H4 (cell line): ENCODE results near the gene ADAMTS9. TPM values are rescaled to one million over a fixed set of nuclear protein-coding genes. Genes with fewer than 3 reads are reported as not detected.
"Not testable (repeated sequence)": the region's sequence is repeated elsewhere in the genome, so short reads cannot be mapped to it uniquely, and the experiment has no call there.

ENCODE experiments used
- DNase-seq: peaks from one replicate; pipeline ENCODE4 v3.0.0-alpha.2; 2015; ENCODE audit warnings: low spot score
- total RNA-seq: library from RNA; depleted of rRNA; stranded (reverse); fragments of >200 nt; shearing (Covaris generic); gene quantifications from 2 replicates; pipeline ENCODE4 v1.2.3, GENCODE V29; 2014

The ADAMTS9 gene
- total RNA-seq, 1 experiment from 2014 or later: 4.4 TPM

DNA sequence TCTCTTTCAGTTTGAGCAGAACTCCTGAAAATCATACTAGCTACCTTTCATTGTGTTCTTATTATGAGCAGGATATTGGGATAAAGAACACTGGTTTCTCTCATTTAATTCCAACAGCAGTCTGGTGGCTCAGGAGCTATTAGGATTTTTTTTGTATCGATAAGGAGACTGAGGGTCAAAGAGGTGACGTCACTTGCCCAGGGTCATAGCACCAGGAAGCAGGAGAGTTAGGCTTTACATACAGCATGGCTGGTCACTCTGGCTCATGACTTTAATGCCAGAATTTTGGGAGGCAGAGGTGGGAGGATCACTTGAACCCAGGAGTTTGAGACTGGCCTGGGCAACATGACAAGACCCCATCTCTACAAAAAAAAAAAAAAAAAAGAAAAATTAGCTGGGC is 113.6 kb downstream of the ADAMTS9 start:
- DNase-seq: no peak

DNA sequence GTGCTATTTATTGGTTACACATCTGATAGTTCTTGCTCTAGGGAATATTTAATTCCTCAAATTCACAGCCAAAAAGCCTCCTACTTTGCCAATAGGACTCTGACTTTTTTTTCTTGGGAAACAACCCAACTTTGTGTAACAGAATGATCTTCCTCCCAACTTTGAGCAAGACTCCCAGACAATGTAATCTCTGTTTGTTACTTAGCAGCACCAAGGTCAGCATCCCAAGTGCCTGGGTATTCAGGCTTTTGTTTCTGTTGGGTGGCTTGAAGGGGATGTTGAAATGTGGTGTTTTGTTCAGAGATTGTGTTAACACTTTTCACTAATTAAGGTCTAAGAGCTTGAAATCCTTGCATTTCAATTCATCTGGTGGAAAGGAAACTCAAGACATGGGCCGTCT is 115.8 kb downstream of the ADAMTS9 start:
- DNase-seq: no peak

DNA sequence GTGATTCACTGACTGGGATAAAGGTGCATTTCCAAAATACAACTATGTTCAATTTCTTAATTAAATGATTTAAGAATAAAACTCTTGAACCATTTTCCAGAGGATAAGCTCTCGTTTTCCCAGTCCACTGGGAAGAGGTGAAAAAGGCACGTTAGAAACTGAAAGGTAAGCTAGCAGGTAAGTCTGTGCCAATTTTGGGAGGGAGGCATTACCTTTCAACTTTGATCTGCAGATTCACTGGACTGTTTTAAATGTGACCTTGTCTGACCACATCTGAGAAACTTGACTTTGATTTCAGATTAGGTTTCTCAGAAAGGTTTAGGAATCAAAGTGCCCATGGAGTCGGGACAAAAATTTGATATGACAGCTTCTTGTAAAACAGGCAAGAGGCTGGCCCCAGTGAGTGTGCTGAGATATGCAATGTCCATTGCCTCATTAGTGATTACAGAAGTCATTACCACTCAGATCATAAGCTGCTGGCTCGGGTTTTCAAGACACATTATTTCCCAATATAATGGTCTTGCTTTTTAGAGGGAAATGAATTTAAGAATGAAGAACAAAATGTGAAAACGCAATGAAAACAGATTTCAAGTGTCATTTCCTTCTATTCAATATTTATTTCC is 118.8 kb downstream of the ADAMTS9 start:
- no peak for DNase-seq

DNA sequence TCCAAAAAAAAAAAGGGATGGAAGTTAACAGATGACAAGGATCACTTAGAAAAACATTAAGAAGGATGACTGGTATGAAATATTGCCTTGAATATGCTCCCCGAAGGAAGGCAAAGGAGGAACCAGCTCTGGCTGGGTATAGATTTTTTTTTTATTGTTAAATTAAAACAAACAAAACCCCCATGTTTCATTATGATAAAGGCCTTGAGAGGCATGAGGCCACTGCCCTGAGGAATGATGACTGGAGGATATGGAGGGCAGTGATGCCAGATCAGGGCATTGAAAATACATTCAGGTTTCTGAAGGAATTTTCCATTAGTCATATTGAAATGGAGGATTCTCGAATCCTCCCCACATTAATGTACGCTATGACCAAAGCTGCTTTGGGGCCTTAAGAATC is 120.9 kb downstream of the ADAMTS9 start:
- DNase-seq: no peak

DNA sequence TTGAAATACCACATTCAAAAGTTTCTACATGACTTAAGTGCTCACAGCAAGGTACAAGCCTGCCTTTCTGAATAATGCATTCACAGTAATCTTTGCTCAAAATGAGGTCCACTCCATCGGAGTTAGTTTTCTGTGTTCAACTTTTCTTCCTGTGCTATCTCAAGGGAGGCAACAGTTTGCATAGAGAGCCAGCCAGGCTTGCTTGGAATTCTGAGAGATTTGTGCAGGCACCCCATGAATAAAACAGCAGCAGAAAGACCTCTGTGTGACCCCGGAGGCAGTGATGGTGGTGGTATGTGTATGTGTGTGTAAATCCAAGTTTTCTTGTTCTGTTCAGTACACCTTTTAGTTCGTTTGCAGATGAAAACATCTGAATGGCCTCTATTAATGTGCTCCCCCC is 124.0 kb downstream of the ADAMTS9 start:
- DNase-seq: no peak

DNA sequence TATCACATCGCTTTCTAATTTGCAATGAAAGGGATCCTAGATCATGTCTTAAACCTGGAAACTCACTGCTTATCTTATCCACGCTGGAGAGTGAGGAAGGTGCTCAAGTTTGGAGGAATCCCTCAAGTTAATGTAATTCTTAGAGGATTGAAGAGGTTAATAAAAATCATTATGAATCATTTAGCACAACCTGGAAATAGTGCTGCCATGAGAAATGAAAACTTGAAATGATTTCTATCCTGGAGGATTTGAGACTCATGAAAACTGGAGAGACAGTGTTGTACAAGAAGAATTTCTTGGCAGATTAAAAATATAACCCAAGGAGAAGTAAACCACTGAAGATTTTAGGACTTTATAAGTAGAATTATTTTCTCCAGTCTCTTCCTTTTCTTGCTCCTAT is 125.9 kb downstream of the ADAMTS9 start:
- DNase-seq: no peak

DNA sequence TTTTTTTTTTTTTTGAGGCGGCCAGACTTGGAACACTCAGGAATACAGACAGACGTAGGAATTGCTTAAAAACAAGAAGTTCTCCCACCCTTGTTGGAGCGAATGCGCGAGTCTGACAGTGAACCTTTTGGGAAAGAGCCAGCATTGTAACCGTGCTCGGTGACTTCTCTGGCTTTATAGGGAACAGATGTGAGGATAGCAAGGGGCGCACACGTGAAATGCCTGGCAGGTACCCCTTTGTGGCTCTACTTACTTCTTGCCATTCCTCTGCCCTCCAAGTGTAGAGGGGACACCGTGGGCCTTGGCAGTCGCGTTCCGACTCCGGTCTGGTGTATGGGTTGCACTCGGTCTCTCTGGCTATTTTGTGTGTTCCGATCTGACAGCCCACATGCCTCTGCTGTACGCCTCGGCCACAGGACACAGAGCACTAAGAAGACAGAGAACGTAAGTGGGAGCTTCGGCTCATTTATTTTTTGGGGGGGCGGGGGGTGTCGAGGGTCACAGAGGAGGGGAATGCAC is 126.4 kb downstream of the ADAMTS9 start:
- DNase-seq: no peak

DNA sequence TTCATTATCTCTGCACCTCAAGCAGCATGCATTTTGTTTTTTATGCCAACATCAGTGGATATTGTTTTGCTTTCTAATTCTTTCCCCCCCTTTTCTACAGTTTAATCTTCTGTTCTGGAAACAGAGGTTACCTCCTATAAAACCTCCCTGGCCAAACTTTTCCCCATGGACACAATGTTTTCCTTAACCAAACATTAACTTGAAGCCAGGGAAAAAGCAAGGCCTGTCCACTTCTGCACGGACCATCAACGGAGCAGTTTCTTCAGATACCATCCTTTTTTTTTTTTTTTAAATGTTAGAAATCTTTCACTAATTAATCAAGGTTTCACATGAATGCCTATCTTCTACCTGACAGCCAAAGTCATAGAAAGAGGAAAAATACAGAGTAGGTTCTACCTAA is 127.0 kb downstream of the ADAMTS9 start:
- DNase-seq: no peak

DNA sequence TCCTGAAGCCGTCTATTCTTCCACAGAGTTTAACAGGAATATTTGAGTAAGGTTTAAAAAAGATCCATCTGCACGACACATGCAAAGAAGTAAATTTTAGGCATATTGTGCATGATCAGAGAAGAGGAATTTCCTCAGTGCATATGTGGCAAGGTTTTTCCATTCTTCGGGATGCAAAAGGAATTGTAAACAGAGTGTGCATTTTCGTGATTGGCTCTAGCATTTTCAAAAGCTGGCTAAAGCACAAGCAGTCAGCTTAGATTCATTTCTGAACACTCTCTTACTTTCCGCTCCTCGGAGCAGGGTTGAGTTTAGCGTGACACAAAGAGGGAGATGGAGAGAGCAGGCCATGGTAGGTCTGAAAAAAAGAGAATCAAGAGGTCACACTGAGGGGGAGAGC is 128.2 kb downstream of the ADAMTS9 start:
- no peak for DNase-seq

DNA sequence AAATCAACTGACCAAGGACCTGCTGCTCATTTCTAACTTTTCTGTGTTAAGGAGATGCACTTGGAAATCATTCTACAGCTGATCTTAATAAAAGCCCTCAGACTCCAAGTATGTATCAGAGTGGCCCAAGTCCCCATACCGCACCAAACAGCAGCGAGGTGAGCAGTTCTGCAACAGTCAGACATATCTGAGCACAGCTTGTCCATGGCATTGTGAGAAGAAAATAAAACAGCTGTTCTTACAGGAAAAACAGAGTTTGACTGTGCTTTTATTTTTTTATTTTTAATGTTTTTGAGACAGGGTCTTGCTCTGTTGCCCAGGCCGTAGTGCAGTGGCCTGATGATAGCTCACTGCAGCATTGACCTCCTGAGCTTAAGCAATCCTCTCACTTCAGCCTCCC is 131.8 kb downstream of the ADAMTS9 start:
- DNase-seq: no peak

DNA sequence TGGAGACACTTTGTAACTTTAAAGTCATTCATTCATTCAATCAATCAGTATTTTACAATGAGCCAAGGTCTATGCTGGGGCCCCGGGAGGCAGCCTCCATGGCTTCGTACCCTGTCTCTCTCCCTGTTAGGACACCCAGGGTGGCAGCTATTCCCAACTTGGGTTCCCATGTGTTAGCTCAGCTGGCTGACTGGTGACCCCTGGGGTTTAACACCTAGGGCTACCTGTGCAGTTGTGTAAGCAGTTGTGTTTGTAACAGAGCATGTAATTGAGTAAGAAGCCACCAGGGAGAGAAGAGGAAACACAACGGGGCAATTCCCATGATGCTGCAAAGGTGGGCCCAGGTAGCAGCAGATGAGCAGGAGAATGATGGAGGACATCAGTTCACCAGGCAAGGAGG is 132.4 kb downstream of the ADAMTS9 start:
- DNase-seq: no peak

DNA sequence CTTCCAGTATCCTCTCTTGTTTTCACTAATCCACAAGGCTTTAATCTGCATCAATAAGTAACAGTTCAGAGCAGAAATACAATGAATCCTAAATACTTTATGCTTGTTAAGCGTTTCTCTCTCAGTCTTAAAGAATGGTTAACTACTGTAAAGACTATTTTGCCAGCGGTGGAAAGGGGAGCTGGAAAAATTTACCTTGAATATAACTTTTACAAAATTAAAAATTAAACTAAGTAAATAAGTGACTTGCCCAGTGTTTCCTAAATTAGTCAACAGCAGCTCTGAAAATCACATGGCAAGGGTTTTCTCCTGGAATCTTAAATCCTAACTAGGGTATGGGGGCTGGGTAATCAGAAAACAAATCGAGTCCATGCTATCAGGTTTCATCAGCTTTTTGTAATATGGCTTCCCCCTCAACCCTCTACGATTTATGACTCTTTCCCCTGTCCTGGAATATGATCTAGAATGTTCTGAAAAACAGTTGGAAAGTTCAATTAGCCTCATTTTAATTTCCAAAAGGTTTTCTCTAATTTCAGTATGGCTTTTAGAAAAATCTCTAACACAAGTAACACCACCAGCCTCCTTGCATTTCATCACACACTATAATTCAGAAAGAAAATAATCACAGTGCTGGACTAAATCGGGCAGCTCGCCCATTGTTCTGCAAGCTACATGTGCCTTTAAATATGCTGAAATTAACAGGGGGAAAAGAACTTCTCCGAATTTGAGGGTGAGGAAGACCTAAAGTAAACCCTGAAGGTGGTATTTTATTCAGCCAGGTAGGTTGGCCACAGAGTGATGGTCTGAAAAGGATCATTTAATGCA is 133.5 kb downstream of the ADAMTS9 start:
- no peak for DNase-seq

DNA sequence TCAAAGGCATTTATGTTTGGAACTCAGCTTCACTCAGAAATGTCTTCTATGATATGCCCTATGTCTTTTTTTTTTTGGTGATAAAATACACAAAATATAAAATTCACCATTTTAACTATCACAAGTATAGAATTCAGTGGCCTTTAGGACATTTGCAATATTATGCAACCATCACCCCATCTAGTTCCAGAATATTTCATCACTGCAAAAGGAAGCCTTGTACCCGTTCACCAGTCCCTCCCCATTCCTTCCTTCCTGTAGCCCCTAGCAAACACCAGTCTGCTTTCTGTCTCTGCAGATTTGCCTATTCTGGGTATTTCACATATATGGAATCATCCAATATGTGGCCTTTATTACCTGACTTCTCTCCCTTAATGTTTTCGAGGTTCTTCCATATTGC is 134.8 kb downstream of the ADAMTS9 start:
- no peak for DNase-seq

DNA sequence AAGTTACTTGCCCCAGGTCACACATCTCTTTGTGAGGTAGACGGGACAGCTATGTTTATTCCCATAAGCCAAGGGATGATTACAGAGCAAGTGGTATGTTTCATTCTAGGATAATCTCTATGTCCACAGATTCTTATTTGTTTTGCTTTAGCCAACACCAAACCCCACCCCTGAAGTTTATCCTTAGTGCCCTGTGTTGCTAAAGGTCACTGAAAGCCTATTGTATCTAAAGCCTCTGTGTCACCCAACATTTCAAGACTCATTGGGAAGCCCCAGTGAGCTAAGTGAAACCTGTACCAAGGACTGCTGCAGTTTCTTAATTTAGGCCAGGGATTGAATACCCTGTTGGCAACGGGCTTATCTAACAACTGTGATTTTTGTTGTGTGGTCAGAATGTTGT is 135.6 kb downstream of the ADAMTS9 start:
- DNase-seq: no peak

DNA sequence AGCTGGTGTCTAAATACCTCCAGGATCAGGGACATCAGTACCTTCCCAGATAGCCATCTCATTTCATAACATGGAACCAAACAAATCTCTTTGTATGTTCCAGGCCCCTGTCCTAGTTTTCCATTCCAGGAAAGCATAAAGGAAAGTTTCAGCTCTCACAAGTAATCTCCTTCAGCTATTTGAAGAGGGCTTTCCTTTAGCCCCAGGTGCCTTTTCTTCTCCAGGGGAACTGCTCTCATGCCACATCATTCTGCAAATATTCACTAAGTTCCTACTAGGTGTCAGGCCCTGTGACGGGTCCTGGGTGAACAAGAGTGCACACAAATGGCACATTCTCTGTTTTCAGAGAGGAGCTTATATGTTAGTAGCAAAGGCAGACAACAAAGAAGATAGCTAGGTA is 136.1 kb downstream of the ADAMTS9 start:
- no peak for DNase-seq

DNA sequence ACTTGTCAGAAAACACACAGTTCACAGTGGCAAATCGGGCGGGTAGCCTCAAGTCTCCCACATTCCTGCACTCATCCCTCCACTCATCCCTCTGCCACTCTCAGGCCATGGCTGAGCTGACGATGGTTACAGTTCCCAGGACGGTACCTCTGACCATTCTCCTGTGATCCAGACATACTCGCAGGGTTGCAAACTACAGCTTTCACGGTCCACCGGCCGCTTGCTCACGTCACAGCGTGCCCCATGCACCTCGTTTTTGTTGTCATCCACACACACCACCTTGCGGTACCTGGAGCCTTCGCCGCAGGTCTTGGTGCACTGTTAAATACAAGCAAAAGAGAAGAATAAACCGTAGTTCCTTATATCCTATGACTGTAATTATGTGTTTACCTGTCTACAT is 137.1 kb downstream of the ADAMTS9 start:
- DNase-seq: no peak

DNA sequence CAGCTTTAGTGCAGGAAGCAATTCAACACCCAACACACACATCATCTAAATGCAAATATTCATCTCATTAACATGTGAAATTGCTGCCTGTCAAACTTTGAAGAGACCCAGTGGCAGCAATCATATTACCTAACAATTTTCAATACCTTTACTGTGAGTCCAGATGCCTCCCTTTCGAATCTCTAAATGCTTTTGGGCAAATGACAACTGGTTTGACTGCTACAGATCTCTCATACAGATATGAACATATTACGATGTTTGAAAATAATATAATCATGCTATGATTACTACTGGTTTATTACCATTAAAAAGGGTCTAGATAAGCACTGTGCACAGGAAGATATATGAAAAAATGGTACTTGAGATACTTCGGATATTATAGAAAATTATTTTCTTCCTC is 137.9 kb downstream of the ADAMTS9 start:
- no peak for DNase-seq

DNA sequence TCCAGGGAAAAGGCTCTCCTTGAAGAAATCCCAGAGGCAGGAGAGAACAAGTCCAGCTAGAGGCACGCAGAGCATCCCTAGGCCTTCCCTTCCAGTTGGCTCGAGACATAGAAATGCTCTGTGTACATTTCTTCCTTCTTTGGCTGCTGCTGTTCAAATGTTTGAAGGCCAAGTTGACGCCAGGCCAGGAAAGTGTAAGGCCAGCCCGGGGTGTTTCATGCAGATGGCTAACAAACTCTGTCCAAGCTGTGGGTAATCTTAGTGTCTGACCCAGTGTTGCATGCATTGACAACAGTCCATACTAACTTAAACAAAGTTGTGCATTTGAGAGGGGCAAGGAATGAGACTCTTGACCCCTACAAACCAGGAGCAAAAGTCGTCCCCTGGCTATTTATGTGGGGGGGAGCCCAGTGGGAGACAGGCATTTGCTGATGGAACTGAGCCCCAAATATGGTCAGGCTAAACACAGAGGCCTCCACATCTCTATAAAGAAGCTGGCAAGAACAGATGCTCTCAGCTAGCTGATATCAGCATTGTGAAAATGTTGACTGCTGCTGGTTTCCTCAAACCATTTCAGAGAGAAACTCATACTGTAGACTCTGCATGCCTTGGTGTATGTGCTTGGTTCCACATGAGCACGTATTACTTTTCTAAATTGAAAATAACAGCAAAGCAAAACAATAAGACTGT is 139.5 kb downstream of the ADAMTS9 start:
- no peak for DNase-seq

DNA sequence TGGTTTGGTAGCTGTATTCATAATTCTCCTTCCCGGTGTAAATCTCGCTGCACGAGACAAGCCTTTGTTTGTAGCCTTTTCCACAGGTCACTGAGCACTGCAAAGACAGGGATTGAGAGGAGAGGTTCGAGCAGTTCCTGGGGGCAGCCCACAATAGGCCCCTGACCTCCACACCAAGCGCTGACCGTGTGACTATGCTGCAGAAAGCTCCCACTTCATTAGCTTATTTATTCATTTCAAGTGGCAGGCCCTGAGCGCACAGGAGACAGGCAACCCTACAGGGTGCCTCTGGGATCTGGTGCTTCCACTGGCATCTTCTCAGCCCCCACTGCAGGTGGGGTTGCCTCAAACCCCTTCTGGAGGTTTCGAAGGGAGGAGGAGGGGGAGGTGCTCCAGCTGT is 140.9 kb downstream of the ADAMTS9 start:
- no peak for DNase-seq

DNA sequence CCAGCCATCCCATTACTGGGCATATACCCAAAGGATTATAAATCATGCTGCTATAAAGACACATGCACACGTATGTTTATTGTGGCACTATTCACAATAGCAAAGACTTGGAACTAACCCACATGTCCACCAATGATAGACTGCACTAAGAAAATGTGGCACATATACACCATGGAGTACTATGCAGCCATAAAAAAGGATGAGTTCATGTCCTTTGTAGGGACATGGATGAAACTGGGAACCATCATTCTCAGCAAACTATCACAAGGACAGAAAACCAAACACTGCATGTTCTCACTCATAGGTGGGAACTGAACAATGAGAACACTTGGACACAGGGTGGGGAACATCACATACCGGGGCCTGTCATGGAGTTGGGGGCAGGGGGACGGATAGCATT is 142.6 kb downstream of the ADAMTS9 start:
- not testable (repeated sequence) for DNase-seq

DNA sequence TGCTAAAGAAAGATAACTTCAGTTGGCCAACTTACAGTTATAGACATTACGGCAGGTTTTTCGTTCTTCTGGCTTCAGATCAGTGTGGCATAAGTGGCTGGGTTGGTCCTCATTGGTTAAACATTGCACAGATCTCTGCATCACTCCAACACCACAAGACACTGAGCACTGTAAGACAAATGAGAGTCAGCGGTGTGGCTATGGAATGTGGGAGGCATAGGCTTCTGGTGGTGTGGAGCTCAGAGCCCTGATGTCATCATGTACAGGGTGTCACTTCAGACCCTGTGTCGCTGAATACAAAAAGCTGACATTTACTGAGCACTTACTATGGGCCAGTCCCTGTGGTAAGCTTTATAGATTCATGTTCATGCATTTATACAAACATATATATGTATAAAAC is 146.0 kb downstream of the ADAMTS9 start:
- no peak for DNase-seq

DNA sequence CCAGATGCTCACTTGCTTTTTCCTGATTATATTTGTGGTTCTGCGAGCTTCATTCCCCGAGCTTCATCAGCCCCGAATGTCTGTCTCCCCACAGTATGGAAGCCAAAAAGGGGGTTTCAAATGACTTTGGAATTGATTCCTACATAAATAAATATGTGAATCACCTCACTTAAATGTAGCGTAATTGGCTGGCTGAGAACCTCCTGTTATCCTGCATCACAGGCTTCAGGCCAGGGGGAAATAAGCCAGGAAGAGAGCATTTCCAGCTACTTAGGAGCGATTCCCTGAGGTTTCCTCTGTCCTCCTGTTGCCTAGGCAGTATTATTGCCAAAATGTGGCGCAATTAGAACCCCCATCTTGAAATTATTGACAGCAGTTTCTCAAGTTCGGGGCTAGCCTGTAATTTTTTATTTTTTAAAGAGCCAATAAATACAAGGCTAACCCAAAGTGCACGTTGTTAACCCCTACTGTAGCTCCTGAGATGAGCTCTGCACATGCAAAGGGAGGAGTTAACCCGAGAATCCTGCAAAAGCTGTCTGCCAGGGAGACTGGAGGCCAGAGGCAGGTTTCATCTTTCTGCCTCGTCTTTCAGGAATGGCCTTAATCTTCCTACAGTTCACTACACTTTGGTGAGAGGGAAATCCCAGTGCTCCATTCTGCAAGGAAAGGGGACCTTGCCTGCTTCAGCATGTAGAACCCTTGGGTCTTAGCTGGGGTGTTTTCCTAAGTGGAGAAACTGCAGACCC is 148.2 kb downstream of the ADAMTS9 start:
- DNase-seq: peak; percentile 30
